Left renal pelvis (tissue), 4 donors: ENCODE measurements around the gene SLC10A1. TPM values are rescaled to one million over a fixed set of nuclear protein-coding genes. Genes with fewer than 3 reads are reported as not detected.
A peak's percentile ranks its signal among the peaks of the same experiment; 100 is the strongest.
"Not testable (repeated sequence)": the region's sequence is repeated elsewhere in the genome, so short reads cannot be mapped to it uniquely, and the experiment has no call there.

Experiments
- DNase-seq, 4 donors: peaks; one replicate each; pipeline ENCODE4 v3.0.0-alpha.2; 2013; ENCODE audit warnings: low read depth in 4 of 4, low spot score in 3 of 4
- polyA plus RNA-seq, 4 donors: library from polyadenylated mRNA; unstranded; fragments of 120-200 nt; gene quantifications; one replicate each; pipeline ENCODE4 v1.2.1, GENCODE V29; 2013; ENCODE audit not compliant: insufficient read length in 4 of 4

The SLC10A1 gene
- polyA plus RNA-seq, 4 donors, result 0.10 to 0.20 (median 0.14) TPM; not detected in 1

DNA sequence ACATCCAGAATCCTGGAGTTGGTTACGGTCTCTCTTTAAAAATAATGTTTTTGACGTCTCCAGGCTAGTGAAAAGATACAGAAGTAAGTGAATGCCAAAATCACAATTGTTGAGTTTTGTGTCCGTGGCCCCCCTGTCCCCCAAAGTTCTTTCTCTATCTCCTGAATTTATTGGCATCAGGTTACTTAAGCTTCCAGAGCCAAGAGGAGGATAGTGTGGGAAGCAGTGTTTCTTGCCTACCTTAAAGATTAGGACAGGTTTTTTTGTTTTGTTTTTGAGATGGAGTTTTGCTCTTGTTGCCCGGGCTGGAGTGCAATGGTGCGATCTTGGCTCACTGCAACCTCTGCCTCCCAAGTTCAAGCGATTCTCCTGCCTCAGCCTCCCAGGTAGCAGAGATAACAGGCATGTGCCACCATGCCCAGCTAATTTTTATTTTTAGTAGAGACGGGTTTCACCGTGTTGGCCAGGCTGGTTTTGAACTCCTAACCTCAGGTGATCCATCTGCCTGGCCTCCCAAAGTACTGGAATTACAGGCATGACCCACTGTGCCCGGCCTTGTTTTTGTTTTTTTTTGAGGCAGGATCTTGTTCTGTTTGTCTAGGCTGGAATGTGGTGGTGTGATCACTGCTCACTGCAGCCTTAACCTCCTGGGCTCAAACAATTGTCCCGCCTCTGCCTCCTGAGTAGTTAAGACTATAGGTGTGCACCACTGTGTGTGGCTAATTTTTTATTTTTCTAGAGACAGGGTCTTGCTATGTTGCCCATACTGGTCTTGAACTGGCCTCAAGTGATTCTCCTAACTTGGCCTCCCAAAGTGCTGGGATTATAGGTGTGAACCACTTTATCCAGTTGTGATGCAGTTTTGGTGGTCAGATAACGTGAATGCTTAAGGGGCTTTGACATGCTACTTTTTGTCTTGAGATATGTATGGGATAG, 24.7 kb downstream of the SLC10A1 start:
- no peak for DNase-seq

DNA sequence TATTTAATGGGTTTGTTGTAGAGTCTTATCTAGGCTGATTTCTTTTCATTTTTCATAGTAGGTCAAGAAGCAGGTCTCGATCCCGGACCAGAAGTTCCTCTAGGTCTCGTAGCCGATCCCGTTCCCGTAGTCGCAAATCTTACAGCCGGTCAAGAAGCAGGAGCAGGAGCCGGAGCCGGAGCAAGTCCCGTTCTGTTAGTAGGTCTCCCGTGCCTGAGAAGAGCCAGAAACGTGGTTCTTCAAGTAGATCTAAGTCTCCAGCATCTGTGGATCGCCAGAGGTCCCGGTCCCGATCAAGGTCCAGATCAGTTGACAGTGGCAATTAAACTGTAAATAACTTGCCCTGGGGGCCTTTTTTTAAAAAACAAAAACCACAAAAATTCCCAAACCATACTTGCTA, 25.9 kb downstream of the SLC10A1 start:
- no peak for DNase-seq

DNA sequence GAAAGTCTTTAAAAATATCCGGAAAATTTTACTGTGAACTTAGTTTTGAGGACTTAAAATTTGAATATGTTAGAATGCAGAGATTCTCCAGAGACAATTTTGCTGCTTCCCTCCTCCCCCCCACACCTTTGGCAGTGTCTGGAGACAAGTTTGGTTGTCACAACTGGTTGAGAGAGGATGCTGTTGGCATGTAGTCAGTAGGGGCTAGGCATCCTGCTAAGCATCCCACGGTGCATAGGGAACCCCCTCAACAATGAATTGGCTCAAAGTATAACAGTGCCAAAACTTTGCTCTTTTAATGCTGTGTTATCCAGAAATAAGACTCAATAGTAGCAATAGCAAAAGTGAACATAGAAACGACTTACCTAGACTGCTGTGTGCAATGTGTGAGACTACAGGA, 26.5 kb downstream of the SLC10A1 start:
- no peak for DNase-seq

DNA sequence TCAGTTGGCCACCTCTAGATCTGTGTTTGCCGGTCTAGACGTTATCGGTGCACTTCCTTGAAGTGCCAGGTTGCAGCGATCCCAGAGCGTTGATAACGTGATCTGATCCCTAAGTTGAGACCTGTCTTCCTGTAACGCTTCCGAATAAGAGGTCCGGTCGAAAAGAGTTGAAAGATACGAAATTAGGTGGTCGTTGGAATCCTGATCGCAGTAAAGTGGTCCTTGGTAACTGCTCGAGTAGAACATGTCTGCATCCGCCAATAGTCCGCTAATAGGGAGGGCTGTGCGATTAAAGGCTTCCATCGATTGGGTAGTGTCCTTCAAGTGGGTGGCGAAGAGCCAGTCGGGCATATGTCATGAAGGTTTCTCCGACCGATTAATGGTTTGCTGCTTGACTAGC, 27.4 kb downstream of the SLC10A1 start:
- no peak for DNase-seq

DNA sequence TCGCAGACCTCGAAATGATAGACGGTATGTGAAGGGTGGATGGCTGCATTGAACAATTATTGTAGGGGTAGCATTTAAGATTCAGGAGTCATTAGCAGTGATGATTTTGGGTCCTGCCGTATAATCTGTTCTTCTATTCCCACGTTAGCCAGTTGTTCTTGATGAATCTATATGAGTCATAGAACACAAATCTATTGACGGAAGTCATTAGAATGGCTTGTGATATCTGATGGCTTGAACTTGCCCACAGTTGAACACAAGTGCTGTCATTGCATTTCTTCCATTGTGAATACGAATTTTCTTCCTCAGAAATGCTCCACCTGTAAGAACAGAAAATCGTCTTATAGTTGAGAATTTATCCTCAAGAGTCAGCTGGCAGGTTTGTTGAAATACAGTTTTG, 28.2 kb downstream of the SLC10A1 start:
- DNase-seq, result no peak

DNA sequence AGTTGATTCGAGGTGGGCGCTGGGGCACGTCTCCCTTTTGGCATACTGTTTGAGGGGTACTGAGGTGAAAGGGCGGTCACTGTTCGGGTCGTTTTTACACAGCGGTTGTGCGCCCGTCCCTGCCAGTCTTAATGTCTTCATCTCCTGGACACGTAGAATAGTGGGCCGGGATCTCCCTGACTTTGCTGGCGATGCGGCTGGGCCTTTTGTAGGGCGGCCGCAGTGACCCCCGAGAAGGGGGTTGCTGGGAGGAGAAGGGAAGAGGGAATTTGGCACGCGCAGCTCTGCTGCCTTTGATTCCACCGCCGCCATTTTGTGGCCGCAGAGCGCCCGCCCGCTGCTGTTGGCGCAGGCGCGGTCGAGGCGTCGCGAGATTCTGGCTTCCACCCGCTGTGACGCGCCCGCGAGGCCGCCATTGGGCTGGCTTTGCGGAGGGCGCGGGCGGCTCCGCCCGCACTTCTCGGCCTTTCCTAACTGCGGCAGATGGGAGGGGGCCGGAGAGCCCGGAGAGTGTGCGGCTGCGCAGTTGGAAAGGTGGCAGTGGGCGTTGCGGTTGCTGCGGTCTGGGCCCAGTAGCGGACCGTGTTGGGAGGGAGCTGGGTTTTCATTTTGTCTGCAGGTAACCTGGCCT, 29.6 kb downstream of the SLC10A1 start:
- peak; percentile 82 to 87 (median 86) for DNase-seq

DNA sequence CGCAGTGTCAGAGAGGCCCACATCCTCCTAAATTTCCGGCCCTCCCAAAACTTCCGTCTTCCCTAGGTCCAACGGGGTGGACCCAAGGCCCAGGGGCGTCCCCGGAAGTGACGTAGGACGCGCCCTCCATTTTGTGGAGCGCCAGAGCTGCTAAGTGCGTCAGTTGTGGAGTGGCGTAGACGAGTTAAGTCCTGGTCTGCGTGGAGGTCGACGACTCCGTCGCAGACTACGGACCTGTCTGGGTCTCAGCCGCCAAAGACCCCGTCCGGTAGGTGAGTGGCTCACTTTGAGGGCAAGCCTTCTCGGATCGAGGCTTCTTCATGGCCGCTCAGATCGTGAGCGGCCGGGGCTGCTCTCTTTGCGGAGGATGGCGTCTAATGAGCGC, 30.1 kb downstream of the SLC10A1 start, which contains the start of gene SRSF5:
SRSF5 (plus strand) TSS at position 159 of the 385 bp plus-strand sequence. CDS start 1,015 bp downstream, outside the sequence.
- peak; percentile 92 to 94 (median 94) for DNase-seq

DNA sequence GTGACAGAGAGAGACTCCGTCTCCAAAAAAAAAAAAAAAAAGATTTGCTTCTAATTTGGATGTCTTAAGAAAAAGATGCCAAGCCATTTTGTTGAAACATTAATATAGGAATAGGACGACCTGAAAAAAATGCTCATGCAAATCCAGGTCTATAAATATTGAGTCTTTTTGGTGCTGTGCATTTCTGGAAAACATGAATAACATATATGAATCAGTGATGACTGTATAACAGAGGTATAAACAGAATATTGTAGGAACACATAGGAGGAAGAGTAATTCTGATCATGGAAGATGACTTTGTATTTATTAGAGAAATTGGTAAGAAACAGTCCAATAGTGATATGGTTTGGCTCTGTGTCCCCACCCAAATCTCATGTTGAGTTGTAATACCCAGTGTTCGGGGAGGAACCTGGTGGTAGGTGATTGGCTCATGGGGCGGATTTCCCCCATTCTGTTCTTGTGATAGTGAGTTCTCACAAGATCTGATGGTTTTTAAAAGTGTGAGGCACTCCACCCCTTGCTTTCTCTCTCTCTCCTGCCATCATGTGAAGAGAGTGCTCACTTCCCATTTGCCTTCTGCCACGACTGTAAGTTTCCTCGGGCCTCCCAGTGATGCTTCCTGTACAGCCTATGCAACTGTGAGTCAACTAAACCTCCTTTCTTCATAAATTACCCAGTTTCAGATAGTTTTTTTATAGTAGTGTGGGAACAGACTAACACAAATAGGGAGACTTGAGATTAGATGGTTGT, 33.1 kb downstream of the SLC10A1 start:
- DNase-seq, result no peak

DNA sequence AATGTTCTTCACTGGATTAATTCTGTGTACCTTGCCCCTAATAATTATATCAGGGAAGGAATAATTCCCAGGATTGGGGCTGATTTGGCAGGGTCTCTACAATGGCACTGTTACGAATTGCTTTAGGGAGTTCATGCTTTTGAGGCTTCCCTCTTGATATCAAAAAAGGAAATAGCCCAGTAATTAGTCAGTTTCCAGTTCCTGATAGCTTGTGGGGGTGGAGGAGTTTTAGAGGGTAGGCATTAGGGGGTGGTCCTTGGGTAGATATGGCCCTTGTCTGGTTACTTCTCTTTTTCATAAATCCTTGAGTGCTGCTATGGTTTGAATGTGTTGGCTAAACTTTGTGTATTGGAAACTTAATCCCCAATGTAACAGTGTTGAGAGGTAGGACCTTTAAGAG, 36.2 kb downstream of the SLC10A1 start:
- DNase-seq, result no peak

DNA sequence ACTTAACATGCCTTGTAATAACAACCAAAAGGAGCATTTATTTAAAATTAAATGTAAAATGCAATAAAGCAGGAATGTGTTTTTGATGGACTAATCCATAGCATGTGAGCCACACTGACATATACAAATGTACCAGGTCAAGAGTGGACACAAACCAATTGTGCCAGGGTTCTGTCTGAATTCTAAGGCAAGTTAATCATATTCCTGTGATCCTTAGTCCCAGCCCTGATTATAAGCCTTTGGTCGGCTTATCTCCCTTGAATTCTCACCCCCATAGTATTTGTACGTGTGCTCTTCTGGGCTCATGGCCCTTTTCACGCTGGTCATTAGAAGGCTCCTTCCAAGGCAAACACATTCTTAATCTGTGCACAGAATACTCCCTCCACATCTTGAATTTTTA, 40.7 kb downstream of the SLC10A1 start:
- no peak for DNase-seq

DNA sequence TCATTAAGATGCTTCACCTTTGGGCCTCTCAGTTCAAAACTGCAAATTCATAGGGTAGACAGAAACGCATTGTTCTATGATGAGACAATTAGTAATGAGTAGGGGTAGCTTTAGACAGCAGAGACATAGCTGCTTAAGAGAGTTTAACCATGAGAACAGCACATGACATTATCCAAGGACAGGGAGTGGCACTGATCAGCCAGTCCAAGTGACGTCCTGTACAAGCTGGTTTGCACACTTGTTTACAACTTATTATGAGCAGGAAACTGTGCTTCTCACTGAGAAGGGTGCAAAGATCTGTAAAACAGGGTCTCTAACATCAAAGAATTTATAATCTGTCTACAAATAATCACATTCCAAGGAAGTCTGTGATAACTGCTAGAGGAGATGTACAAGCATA, 41.3 kb downstream of the SLC10A1 start:
- DNase-seq, result no peak

DNA sequence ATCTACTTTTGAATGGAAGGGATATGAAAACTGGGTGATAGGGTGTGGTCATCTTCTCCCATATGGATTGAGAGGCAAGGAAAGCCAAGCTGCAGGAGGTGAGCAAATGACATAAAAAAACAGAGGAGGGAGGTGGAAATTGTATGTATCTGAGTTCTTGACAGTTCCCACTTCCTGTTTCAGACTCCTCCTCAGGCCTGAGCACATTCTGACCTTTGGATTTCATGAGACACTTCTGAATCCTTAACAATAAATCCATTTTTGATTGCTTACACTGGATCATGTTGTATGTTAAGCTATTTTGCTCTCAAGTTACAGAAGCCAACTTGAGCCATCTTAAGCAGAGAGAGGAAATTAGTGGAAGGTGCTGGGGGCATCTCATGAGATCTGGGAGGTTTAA, 41.7 kb downstream of the SLC10A1 start:
- DNase-seq, result no peak

DNA sequence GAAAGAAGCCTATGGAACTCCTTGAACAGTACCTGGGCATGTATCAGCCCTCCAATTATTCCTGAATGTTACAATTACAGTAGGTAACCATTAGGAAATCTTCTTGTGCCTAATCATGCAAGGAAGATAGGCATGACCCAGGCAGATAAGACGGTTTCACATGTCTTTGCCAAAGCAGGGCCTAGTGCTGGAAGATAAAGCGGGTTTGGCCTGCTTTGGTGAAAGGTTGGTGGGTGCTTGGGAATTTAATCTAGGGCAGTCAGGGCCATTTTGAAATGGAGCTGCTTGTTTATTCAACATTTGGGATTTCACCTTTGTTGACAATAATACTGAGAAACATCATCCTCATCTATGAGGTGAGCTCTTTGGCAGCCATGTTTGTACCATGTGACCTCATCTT, 42.6 kb downstream of the SLC10A1 start:
- no peak for DNase-seq

DNA sequence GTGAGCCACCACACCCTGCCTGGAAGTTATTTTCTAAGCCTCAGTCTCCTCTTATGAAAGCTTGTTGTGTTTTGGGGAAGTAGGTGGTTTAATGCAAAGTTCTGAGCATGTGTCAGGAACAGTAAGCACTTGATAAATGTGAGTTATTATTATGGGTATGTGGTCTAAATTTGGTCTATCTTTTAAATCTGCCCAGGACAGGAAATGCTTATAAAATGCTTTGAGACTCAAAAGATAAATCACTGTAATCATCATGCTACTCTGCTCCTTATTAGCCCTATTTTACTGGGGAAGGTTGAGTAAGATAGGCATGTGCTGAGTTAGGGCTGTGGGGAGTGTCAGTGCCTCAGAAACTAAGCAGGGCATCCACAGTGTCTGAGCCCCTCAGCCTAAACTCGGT, 43.2 kb downstream of the SLC10A1 start:
- DNase-seq, result no peak

DNA sequence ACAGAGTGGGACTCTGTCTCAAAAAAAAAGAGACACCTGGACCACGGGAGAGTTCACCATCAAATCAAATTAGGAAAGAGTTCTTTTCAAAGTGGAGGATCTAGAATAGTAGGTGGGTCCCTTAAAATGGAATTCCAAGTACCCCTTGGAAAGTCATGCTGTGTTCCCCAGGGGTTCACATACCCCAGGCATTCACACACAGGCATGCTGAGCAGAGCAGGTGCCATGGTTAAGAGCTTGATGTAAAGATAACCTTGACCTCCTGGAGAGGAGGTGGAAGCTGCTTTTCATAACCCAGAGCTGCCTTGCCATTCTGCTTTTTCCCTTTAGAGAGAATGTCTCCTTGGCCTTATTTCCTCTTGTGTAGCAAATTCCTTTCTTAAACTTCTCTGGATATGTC, 44.3 kb downstream of the SLC10A1 start:
- no peak for DNase-seq

DNA sequence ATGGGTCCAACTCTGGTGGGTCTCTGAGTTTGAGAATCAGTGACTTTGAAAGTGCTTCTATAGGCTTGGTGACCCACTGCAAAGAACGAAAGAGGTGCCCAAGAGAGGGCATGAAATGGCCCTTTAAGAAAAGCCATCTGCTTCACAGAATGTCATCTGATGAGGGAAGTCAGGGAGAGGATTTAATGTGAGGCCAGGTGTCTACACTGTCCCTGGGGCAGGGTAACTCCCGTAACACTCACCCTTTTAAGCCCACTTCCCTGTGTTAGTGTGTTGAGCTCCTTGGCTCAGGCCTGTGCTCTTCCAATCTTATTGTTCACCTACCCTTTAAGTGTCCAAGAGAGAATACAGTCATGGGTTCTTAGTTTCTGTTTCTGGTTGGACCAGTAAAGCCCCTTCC, 46.5 kb downstream of the SLC10A1 start:
- no peak for DNase-seq

DNA sequence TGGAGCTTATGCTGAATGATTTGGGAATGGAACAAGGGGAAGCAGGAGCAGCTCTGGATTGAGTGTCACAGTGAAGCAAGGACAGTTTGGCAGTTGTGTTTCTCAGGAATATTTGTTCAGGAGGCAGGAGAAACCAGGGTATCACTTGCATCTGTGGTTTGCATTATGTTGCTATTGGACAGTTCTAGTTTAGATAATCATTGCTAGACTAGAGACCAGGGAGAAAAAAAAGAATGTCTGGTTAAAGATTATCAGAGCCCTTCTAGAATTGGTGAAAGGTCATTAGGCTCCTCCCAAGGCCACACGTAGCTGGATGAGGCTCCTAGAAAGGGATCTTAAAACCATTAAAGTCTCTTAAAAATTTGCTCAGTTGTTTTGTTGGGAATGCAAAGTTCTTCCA, 47.1 kb downstream of the SLC10A1 start:
- peak in 2 of 4 donors; percentile 14 to 45 for DNase-seq

DNA sequence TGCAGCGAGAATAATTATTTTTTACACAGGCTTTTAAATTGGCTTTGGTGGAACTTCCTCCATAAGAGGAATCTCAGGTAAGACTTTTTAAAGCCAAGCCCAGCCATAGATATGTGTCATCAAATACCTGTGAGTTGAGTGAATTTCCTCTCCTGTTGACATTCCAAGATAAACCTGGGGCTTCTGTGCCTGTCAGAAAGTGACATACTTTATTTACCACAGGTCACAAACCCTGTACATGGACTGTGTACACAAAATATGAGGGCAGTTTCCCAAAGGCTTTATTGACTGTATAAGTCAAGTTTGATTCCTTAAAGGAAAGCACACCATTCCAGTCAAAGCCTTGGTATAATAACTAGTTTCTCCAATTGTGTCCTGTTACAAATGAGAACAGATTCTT, 56.0 kb downstream of the SLC10A1 start:
- no peak for DNase-seq

DNA sequence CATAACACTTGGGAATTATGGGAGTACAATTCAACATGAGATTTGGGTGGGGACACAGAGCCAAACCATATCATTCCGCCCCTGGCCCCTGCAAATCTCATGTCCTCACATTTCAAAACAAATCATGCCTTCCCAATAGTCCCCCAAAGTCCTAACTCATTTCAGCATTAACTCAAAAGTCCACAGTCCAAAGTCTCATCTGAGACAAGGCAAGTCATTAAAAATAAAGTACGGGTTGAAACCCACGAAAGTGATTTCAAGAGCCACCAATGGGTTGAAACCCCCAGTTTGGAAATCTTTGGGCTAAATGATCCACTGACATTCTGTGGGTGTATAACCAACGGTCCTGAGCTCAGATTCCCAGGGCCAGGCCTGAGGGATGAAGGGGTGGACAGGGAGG, 60.6 kb downstream of the SLC10A1 start:
- DNase-seq, result not testable (repeated sequence)

DNA sequence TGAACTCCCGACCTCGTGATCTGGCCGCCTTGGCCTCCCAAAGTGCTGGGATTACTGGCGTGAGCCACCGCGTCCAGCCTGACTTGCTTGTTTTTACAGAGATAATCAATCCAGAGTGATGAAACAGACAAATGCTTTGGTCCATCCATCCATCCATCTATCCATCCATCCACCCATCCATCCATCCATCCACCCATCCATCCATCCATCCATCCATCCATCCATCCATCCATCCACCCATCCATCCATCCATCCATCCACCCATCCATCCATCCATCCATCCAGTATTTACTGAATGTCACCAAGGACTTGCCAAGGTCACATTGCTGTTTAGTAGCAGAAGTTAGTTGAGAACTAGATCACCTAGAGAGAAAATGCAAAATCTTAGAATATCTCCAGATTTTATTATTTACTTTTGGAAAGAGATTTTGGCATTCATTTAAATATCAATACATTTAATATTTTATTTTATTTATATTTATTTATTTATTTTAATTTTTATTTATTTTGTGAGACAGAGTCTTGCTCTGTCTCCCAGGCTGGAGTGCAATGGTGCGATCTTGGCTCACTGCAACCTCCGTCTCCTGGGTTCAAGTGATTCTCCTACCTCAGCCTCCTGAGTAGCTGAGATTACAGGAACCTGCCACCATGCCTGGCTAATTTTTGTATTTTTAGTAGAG, 65.0 kb downstream of the SLC10A1 start:
- DNase-seq, result not testable (repeated sequence)

DNA sequence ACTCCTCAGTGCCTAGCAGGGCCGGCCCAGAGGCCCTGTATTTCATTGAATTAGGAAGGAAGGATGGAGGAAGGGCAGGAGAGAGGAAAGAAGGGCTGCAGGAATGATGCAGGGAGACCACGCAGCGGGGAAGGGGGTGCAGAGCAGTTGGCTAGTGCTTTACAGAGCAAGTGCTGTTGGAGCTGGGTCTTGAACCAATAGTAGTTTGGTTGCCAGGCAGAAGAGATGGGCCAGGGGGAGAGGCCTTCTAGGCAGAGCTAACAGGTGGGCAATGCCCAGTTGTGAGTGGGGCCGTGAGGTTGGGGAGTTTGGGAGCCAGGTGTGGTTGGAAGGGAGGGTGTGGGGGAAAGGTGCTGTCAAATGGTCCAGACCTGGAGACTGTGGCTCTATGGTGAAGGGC, 69.2 kb downstream of the SLC10A1 start:
- no peak for DNase-seq
